ENCODE results near the gene AATK.

GRCh38 chr17:81118308-81119221 is 47.5 kb downstream of the AATK start:
- TF ChIP-seq CTCF (IDR thresholded peaks at IDR 0.05) (no peak), EP300 (IDR thresholded peaks at IDR 0.05) (no peak), POLR2A (IDR thresholded peaks at IDR 0.05; ENCODE audit: low read length) (no peak), RFX5 (IDR thresholded peaks at IDR 0.05) (no peak), CBX8 (IDR thresholded peaks at IDR 0.05) (no peak), JUN (IDR thresholded peaks at IDR 0.05) (no peak), CHD4 (IDR thresholded peaks at IDR 0.05; ENCODE audit: borderline replicate concordance) (no peak), SMC3 (IDR thresholded peaks at IDR 0.05) (no peak), MAX (IDR thresholded peaks at IDR 0.05) (no peak), CHD2 (IDR thresholded peaks at IDR 0.05; ENCODE audit: low read length, partially characterized antibody) (no peak), CEBPB (IDR thresholded peaks at IDR 0.05) (no peak)
- TF ChIP-seq, protein P1, sequence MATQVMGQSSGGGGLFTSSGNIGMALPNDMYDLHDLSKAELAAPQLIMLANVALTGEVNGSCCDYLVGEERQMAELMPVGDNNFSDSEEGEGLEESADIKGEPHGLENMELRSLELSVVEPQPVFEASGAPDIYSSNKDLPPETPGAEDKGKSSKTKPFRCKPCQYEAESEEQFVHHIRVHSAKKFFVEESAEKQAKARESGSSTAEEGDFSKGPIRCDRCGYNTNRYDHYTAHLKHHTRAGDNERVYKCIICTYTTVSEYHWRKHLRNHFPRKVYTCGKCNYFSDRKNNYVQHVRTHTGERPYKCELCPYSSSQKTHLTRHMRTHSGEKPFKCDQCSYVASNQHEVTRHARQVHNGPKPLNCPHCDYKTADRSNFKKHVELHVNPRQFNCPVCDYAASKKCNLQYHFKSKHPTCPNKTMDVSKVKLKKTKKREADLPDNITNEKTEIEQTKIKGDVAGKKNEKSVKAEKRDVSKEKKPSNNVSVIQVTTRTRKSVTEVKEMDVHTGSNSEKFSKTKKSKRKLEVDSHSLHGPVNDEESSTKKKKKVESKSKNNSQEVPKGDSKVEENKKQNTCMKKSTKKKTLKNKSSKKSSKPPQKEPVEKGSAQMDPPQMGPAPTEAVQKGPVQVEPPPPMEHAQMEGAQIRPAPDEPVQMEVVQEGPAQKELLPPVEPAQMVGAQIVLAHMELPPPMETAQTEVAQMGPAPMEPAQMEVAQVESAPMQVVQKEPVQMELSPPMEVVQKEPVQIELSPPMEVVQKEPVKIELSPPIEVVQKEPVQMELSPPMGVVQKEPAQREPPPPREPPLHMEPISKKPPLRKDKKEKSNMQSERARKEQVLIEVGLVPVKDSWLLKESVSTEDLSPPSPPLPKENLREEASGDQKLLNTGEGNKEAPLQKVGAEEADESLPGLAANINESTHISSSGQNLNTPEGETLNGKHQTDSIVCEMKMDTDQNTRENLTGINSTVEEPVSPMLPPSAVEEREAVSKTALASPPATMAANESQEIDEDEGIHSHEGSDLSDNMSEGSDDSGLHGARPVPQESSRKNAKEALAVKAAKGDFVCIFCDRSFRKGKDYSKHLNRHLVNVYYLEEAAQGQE (IDR thresholded peaks at IDR 0.05): no peak

Measured in A549 (cell line).